Measurements from ENCODE around the gene VTI1A. TPM values are rescaled to one million over a fixed set of nuclear protein-coding genes. Genes with fewer than 3 reads are reported as not detected.

VTI1A gene
- polyA plus RNA-seq, 1 donor from 2014 or later: 28.7 TPM

GRCh38 chr10:112839928-112840654 lies 393.1 kb downstream of the VTI1A start:
- no peak overlapping the region for H2AFZ ChIP-seq (ENCODE audit: low read depth, low read length)
- no peak for TF ChIP-seq EZH2 (IDR thresholded peaks at IDR 0.05; ENCODE audit: borderline replicate concordance, insufficient read depth, low read length, poor library complexity, severe bottlenecking)
- no peak for TF ChIP-seq POLR2AphosphoS5 (IDR thresholded peaks at IDR 0.05)
- no peak for TF ChIP-seq REST (IDR thresholded peaks at IDR 0.05; ENCODE audit: borderline replicate concordance)
- no peak for TF ChIP-seq RAD21 (conservative IDR thresholded peaks at IDR 0.05)
- TF ChIP-seq TAF1 (IDR thresholded peaks at IDR 0.05; ENCODE audit: low read depth): no peak
- TF ChIP-seq CTCF (IDR thresholded peaks at IDR 0.05; ENCODE audit: poor library complexity, severe bottlenecking): no peak
- no peak for TF ChIP-seq SMC3 (conservative IDR thresholded peaks at IDR 0.05; ENCODE audit: poor library complexity)
- no peak for TF ChIP-seq MXI1 (conservative IDR thresholded peaks at IDR 0.05; ENCODE audit: poor library complexity, severe bottlenecking)
- no peak for TF ChIP-seq EP300 (conservative IDR thresholded peaks at IDR 0.05; ENCODE audit: poor library complexity, severe bottlenecking)
- H3F3A ChIP-seq (ENCODE audit: insufficient read depth, low read length, poor library complexity, severe bottlenecking): no peaks in the 10 kb centered on the region

GRCh38 chr10:112841549-112841948 lies 394.5 kb downstream of the VTI1A start:
- no peaks in the 10 kb centered on the region for H3K9me3 ChIP-seq (ENCODE audit: low read length)
- no peaks in the 10 kb centered on the region for H4K20me1 ChIP-seq (ENCODE audit: insufficient read depth)
- TF ChIP-seq SMC3 (conservative IDR thresholded peaks at IDR 0.05; ENCODE audit: poor library complexity) (no peak), EZH2 (IDR thresholded peaks at IDR 0.05; ENCODE audit: borderline replicate concordance, insufficient read depth, low read length, poor library complexity, severe bottlenecking) (no peak), CTCF (IDR thresholded peaks at IDR 0.05; ENCODE audit: poor library complexity, severe bottlenecking) (no peak), EP300 (conservative IDR thresholded peaks at IDR 0.05; ENCODE audit: poor library complexity, severe bottlenecking) (no peak), REST (IDR thresholded peaks at IDR 0.05; ENCODE audit: borderline replicate concordance) (no peak), MXI1 (conservative IDR thresholded peaks at IDR 0.05; ENCODE audit: poor library complexity, severe bottlenecking) (no peak), POLR2AphosphoS5 (IDR thresholded peaks at IDR 0.05) (no peak), RAD21 (conservative IDR thresholded peaks at IDR 0.05) (no peak), TAF1 (IDR thresholded peaks at IDR 0.05; ENCODE audit: low read depth) (no peak)
- H3K4me3 ChIP-seq (ENCODE audit: low read length): no peak overlapping the region
- no peaks in the 10 kb centered on the region for H3F3A ChIP-seq (ENCODE audit: insufficient read depth, low read length, poor library complexity, severe bottlenecking)
- no peaks in the 10 kb centered on the region for H3K36me3 ChIP-seq (ENCODE audit: insufficient read depth, low read length)
- no peaks in the 10 kb centered on the region for H3K27me3 ChIP-seq (ENCODE audit: insufficient read depth, low read depth, low read length)
- H3K9ac ChIP-seq (ENCODE audit: low read length): no peak overlapping the region
- no peaks in the 10 kb centered on the region for H3K79me2 ChIP-seq (replicated peaks; ENCODE audit: insufficient read depth, low read length)
- no peak overlapping the region for H2AFZ ChIP-seq (ENCODE audit: low read depth, low read length)
- H3K9me2 ChIP-seq (ENCODE audit: insufficient read depth, low read length): no peaks in the 10 kb centered on the region
- H3K4me2 ChIP-seq (ENCODE audit: low read length): no peak overlapping the region
- no peak overlapping the region for H3K27ac ChIP-seq (ENCODE audit: low read length)

More at GRCh38 chr10:112839928-112840654, 393.1 kb downstream of the VTI1A start:
- no peak overlapping the region for H3K4me3 ChIP-seq (ENCODE audit: low read length)
- no peaks in the 10 kb centered on the region for H3K27me3 ChIP-seq (ENCODE audit: insufficient read depth, low read depth, low read length)
- no peak overlapping the region for H3K9ac ChIP-seq (ENCODE audit: low read length)
- H3K4me2 ChIP-seq (ENCODE audit: low read length): no peak overlapping the region
- no peak overlapping the region for H3K27ac ChIP-seq (ENCODE audit: low read length)
- H3K79me2 ChIP-seq (replicated peaks; ENCODE audit: insufficient read depth, low read length): no peaks in the 10 kb centered on the region
- no peaks in the 10 kb centered on the region for H4K20me1 ChIP-seq (ENCODE audit: insufficient read depth)
- H3K9me2 ChIP-seq (ENCODE audit: insufficient read depth, low read length): no peaks in the 10 kb centered on the region
- no peaks in the 10 kb centered on the region for H3K9me3 ChIP-seq (ENCODE audit: low read length)
- no peaks in the 10 kb centered on the region for H3K36me3 ChIP-seq (ENCODE audit: insufficient read depth, low read length)
